Measurements from ENCODE around the gene RERG.
A peak's percentile ranks its signal among the peaks of the same experiment; 100 is the strongest.
"Not testable (repeated sequence)": the region's sequence is repeated elsewhere in the genome, so short reads cannot be mapped to it uniquely, and the experiment has no call there.

Gene RERG

GRCh38 chr12:15220915-15221885 is at the start of gene RERG:
Gene RERG (minus strand): TSS chr12:15221417. CDS start chr12:15217489, 3,928 bp downstream.
- peak; percentile 55 for DNase-seq

- DNase-seq: no peak
These were observed 49.4 kb upstream of the RERG start for GRCh38 chr12:15270591-15270990.

GRCh38 chr12:15268927-15269552 is 47.8 kb upstream of the RERG start:
- peak; percentile 42 for DNase-seq

GRCh38 chr12:15268309-15268708 is 47.1 kb upstream of the RERG start:
- DNase-seq: no peak

GRCh38 chr12:15265875-15266274 is 44.7 kb upstream of the RERG start:
- DNase-seq: no peak

- peak; percentile 15 for DNase-seq
These were observed 35.5 kb upstream of the RERG start for GRCh38 chr12:15256761-15257160.

GRCh38 chr12:15253990-15254389 is 32.8 kb upstream of the RERG start:
- no peak for DNase-seq

GRCh38 chr12:15244926-15245325 is 23.7 kb upstream of the RERG start:
- DNase-seq: no peak

GRCh38 chr12:15244341-15244740 is 23.1 kb upstream of the RERG start:
- peak; percentile 59 for DNase-seq

GRCh38 chr12:15243102-15243501 is 21.9 kb upstream of the RERG start:
- no peak for DNase-seq

- no peak for DNase-seq
These were observed 19.7 kb upstream of the RERG start for GRCh38 chr12:15240898-15241297.

- DNase-seq: no peak
These were observed 13.3 kb upstream of the RERG start for GRCh38 chr12:15234508-15234907.

GRCh38 chr12:15234011-15234410 is 12.8 kb upstream of the RERG start:
- DNase-seq: no peak

- no peak for DNase-seq
These were observed 11.7 kb upstream of the RERG start for GRCh38 chr12:15232959-15233358.

GRCh38 chr12:15231493-15231892 is 10.3 kb upstream of the RERG start:
- DNase-seq: no peak

- no peak for DNase-seq
These were observed 9.5 kb upstream of the RERG start for GRCh38 chr12:15230751-15231150.

GRCh38 chr12:15230137-15230536 is 8.9 kb upstream of the RERG start:
- DNase-seq: no peak

GRCh38 chr12:15227004-15227679 is 5.9 kb upstream of the RERG start:
- peak; percentile 11 for DNase-seq

- not testable (repeated sequence) for DNase-seq
These were observed 4.6 kb upstream of the RERG start for GRCh38 chr12:15225863-15226218.

GRCh38 chr12:15225136-15225862 is 4.1 kb upstream of the RERG start:
- DNase-seq: no peak

GRCh38 chr12:15222219-15222618 is 1.0 kb upstream of the RERG start:
- DNase-seq: no peak

GRCh38 chr12:15220451-15220850 is 766 bp downstream of the RERG start:
- no peak for DNase-seq

GRCh38 chr12:15218794-15219193 is 2.4 kb downstream of the RERG start:
- no peak for DNase-seq

All from NCI-H774 (cell line).